Stimulated activated CD4-positive, alpha-beta T cell treated with anti-CD3 and anti-CD28 coated beads, Interleukin-4, amount 100 ng/mL, for 4 hours (primary cell): Measurements from ENCODE around the gene PDCD1.
A peak's percentile ranks its signal among the peaks of the same experiment; 100 is the strongest.

Experiments used
- DNase-seq, 2 experiments: peaks; one replicate each; pipeline ENCODE4 v3.0.0-alpha.2; 2020

Gene PDCD1

DNA sequence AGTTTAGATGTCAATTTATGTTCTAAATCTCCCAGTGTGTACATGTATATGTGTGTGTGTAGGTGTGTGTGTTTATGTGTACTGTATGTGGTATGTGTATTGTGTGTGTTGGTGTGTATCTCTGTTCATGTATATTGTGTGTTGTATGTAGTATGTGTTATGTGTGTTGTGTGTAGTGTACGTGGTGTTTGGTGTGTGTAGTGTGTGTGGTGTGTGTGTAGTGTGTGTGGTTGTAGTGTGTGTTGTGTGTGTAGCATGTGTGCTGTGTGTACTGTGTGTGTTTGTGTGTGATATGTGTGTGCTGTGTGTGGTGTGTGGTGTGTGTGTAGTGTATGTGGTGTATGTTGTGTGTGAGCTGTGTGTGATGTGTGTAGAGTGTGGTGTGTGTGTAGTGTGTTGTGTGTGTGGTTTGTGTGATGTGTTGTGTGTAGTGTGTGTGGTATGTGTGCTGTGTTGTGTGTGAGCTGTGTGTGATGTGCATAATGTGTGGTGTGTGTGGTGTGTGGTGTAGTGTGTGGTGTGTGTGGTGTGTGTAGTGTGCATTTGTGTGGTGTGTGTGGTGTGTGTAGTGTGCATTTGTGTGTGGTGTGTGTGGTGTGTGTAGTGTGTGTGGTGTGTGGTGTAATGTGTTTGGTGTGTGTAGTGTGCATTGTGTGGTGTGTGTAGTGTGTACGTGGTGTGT, 5.6 kb upstream of the PDCD1 start:
- DNase-seq = no peak

GRCh38 chr2:241863536-241863954, 4.9 kb upstream of the PDCD1 start:
- peak; percentile 56 to 59 for DNase-seq

- no peak for DNase-seq
These were observed 4.3 kb upstream of the PDCD1 start for GRCh38 chr2:241862775-241863535.

- no peak for DNase-seq
These were observed 3.4 kb upstream of the PDCD1 start for GRCh38 chr2:241862093-241862492.

GRCh38 chr2:241861264-241861663, 2.6 kb upstream of the PDCD1 start:
- DNase-seq = no peak

GRCh38 chr2:241860184-241861078, 1.7 kb upstream of the PDCD1 start:
- DNase-seq = no peak

DNA sequence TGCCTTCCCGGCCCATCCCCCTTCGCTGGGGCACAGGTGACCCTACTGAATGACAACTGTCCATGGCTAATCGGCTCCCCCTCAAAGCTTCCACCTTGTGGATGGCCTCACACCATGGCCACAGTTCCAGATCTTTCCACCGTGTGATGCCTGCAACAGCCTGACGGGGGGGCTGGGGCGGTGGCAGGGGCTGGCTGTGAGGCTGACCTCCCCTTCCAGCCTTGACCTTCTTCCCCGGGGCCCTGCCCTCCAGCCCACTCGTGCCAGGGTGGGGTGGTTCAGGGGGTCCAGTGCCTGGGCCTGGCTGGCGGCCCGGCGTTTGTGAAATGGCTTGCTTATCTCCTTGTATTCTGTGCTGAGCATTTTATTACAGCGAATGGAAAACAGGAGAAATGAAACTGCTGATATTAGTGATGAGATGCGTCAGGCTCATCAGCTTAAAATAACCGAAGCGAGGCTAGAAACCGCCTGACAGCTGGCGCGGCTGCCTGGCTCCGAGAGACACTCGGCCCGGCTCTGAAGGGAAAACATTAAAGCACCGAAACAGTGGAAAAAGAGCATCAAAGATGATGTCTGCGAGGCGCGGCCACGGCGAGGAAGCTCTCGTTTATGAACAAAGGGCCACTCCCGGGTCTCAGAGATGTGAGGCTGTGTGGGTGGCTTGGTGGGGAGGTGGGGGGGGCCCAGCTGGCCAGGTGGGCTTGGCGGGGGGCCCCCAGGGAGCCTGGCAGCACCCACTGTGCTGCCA, 916 bp upstream of the PDCD1 start:
- DNase-seq = peak; percentile 66 to 85

DNA sequence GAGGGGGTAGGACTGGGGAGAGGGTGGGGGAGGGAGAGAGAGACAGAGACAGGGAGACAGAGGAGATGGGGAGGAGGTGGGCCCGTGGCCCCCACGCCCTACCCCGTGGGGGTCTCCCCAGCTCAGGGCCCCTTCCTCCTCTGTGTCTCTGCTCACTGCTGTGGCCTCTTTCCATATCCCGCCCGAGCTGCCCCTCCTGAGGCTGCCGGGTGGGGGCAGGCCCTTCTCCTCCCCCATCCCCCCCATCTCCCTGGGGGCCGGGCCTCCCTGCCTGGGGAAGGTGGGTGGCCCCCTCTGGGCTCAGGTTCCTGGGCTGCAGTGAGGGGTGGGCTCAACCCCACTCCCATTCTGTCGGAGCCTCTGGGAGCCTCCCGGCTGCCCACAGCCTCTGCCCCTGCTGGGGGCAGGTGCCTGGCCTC, 332 bp upstream of the PDCD1 start:
- no peak for DNase-seq

- no peak for DNase-seq
These were observed 1.0 kb downstream of the PDCD1 start for GRCh38 chr2:241857572-241858121.

DNA sequence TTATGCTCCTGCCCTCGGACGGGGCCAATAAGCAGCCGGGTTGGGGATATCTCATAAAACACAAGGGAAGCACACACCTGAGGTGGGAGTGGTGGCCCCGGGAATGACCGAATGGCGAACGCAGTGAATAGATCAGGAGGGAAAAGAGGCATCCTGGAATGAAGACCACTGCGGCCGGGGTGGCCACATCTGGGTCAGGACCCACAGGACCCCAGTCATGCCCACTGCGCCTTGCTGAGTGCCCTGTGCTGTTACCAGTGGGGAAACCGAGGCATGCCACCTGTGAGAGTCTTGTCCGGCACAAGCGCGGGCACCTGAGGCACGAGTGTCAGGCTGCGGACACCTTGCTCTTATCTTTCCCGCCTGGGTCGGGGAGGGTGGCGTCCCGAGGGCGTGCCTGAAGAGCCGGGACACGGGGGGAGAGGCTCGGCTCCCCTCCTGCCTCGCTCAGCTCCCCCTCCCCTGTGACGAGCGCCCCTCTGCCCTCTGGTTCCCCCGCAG, 1.6 kb downstream of the PDCD1 start:
- no peak for DNase-seq

- no peak for DNase-seq
These were observed 2.7 kb downstream of the PDCD1 start for GRCh38 chr2:241855888-241856422.

GRCh38 chr2:241855245-241855887, 3.3 kb downstream of the PDCD1 start:
- no peak for DNase-seq

DNA sequence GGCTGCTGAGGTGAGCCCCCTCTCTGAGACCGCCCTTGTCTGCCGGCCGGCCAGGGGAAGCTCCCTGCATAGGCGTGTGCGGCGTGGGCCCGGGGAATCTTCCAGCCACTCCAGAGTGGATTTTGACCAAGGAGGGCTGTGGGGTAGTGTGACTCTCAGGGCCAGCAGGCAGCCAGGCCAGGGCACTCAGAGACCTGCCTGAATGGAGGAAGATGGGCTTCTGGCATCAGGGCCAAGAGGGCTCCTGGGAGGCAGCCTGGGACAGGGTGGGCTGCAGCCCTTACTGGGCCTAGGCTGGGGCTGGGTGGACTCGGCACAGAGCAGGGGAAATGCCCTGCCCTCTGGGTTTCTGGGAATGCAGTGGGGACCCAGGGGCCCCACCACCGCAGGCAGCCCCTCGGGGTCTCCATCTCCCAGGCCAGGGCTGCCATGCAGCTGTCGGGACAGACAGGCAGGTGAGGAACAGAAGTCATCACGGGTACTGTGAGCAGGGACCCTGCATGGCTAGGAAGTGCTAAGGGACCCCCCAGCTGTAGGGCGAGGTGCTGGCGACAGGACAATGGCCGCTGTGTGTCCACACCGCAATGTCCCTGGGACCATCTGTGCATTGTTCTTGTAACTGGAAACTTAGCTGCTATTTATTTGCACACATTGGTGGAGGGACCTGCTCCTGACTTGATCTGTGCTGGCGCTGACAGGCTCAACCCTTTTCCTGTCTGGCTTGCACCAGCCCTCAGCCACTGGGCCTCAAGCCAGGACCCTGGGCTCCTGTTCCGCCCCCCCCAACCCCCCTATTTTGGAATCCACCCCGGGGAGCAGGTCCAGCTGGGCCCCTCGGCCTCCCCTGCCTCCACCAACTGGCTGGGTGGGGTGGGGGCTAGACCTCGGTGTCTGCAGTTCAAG, 4.1 kb downstream of the PDCD1 start:
- no peak for DNase-seq

DNA sequence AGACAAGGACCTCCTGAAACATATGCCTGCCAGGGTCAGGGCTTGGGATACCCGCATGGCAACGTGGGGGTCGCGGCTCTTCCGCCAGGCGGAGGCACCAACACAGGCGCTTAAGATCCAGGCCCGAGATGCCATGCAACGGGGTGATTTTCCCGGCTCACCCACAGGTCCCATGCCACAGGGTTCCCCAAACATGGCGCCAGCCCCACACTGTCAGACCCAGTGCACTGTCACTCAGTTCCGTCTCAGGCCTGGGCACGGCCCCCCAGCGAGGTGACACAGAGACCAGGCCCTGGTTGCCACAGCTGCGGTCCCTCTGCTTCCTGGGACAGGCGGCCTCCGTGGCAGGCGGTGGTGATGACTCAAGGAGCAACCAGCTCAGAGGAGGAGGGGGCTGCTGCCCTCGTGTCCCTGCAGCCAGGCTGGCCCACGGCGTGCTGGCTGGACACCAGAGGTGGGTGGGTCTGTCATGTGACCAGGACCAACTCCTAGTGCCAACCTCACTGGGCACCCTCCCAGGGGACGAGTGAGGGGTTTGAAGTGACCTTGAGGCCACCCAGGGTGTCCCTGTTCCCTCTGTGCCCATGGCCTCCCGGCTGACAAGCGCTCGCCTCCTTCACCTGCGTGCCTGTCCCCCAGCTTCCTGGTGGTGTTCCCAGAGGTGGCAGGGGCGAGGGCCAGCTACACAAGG, 4.9 kb downstream of the PDCD1 start:
- no peak for DNase-seq

DNA sequence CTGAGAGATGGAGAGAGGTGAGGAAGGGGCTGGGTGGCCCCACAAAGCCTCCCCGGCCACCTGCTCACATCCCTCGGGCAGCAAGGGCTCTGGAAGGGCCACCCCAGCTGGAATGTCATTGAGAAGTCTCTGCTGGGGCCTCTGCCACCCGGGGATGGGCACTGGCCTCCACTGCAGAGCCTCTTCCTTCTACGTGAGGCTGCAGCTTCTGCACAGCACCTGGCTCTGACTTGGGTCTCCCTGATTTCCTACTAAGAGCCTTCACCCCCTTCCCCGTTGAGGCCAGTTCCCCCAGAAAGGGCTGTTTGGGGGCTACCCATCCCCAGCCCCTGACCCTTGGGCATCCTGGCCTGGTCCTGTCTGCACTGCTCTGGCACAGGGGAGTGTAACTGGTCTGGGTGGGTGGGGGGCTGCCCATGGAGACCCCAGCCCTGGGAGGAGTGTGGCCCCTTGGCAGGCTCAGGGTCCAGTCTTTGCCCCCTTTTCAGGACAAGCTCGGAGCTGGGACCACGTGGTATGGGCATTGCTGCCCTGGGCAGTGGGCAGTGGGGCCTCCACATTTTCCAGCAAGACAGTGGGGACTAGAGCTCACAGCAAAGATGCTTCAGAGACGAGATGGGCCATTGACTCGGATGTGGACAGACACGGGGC, 5.6 kb downstream of the PDCD1 start:
- DNase-seq = no peak

- no peak for DNase-seq
These were observed 6.3 kb downstream of the PDCD1 start for GRCh38 chr2:241852116-241852980.

DNA sequence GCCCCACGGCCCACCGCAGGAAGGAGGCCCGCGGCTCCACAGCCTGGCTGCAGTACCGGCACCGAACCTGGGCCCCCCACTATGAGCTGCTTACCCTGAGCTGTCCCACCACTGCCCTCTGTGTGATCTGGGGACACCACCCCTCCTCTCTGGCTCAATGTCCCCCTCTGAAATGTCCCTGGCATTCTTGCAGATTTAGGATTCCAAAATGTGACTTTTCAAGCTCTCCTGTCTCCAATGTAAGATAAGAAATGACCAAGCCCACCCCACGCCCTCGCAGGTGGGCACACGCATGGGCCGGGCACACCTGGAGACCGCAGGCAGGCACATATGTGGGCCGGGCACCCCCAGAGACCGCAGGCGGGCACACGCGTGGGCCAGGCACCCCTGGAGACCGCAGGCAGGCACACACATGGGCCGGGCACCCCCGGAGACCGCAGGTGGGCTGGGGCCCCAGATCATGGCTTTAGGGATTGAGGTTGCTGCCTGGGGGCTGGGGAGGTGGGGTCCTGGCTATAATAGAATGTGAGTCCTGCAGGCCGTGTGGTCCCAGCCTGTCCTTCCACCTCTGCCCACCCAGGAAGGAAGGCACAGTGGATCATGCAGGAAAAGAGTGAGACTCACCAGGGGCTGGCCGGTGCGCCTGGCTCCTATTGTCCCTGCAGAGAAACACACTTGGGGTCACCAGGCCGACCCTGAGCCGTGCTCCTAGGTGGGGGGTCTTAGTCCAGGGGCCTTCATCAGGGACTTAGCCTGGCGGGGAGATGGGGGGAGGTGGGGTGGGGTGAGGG, 7.2 kb downstream of the PDCD1 start:
- no peak for DNase-seq
